Measurements from ENCODE around the gene SHLD3. TPM values are rescaled to one million over a fixed set of nuclear protein-coding genes. Genes with fewer than 3 reads are reported as not detected.
"Not testable (repeated sequence)": the region's sequence is repeated elsewhere in the genome, so short reads cannot be mapped to it uniquely, and the experiment has no call there.

The SHLD3 gene
- total RNA-seq: 1 to 10 TPM; 3.6 to 4.3 TPM

GRCh38 chr5:65624571-65625555, at the start of gene SHLD3, which contains the start of gene TRAPPC13:
SHLD3 (plus strand) TSS chr5:65625027; CDS start chr5:65629588, 4,561 bp downstream.
TRAPPC13 (plus strand) TSS chr5:65625027; CDS start chr5:65625061, 34 bp downstream.
- peak; percentile 86 for DNase-seq
- Mint-ChIP-seq H3K27ac (peak within 1 kb of the TSS; percentile 94), H3K36me3 (ENCODE audit: low read depth) (peaks cover 15% of the 10 kb centered on the region), H3K4me1 (peaks cover 44% of the 10 kb centered on the region), H3K9me3 (no peaks in the 10 kb centered on the region), H3K4me3 (peak within 1 kb of the TSS; percentile 92), H3K27me3 (no peaks in the 10 kb centered on the region)
- POLR2A ChIA-PET: interaction anchor here (0.6 to 4.4 kb wide), 11 partner anchors 13 to 1019 kb away, joined by 3 to 107 read pairs (median 4); partner anchors contain the start of genes CENPK, NLN, PPWD1 and SGTB
- CTCF ChIA-PET: interaction anchor here (0.7 to 1.5 kb wide), 5 partner anchors 62 to 547 kb away, joined by 3 to 11 read pairs (median 5); partner anchors contain the start of genes CENPK, NLN, PPWD1 and SGTB

GRCh38 chr5:65577141-65577540, 47.7 kb upstream of the SHLD3 start:
- H3K27ac Mint-ChIP-seq: no peak overlapping the region
- H3K27me3 Mint-ChIP-seq: no peaks in the 10 kb centered on the region
- ChIA-PET CTCF (no interaction called here), POLR2A (interaction anchor here (1.3 to 1.5 kb wide), 2 partner anchors 12 to 13 kb away, joined by 3 to 4 read pairs; partner anchors contain the start of genes CENPK and PPWD1)
- no peaks in the 10 kb centered on the region for H3K9me3 Mint-ChIP-seq
- peaks cover 12% of the 10 kb centered on the region for H3K4me1 Mint-ChIP-seq
- H3K4me3 Mint-ChIP-seq: no peak overlapping the region
- no peak for DNase-seq
- peaks cover 60% of the 10 kb centered on the region for H3K36me3 Mint-ChIP-seq (ENCODE audit: low read depth)

GRCh38 chr5:65588694-65589093, 36.1 kb upstream of the SHLD3 start:
- DNase-seq: no peak
- H3K4me3 Mint-ChIP-seq: no peak overlapping the region
- ChIA-PET CTCF (no interaction called here), POLR2A (interaction anchor here (1.3 kb wide), 1 partner anchor 26 kb away, joined by 5 read pairs; the partner anchor contains the start of genes CENPK and PPWD1)
- H3K9me3 Mint-ChIP-seq: no peaks in the 10 kb centered on the region
- H3K36me3 Mint-ChIP-seq (ENCODE audit: low read depth): peaks cover 41% of the 10 kb centered on the region
- H3K4me1 Mint-ChIP-seq: no peaks in the 10 kb centered on the region
- H3K27ac Mint-ChIP-seq: no peak overlapping the region
- no peaks in the 10 kb centered on the region for H3K27me3 Mint-ChIP-seq

GRCh38 chr5:65601761-65602160, 23.1 kb upstream of the SHLD3 start:
- Mint-ChIP-seq H3K36me3 (ENCODE audit: low read depth) (peaks cover 72% of the 10 kb centered on the region), H3K9me3 (peaks cover 23% of the 10 kb centered on the region)
- H3K27me3 Mint-ChIP-seq, CTCF ChIA-PET, H3K27ac Mint-ChIP-seq, POLR2A ChIA-PET, DNase-seq, H3K4me3 Mint-ChIP-seq, H3K4me1 Mint-ChIP-seq: not testable (repeated sequence)

GRCh38 chr5:65611524-65611923, 13.3 kb upstream of the SHLD3 start:
- ChIA-PET CTCF (interaction anchor here (1.1 kb wide), 1 partner anchor 39 kb away, joined by 3 read pairs; no protein-coding TSS in a partner anchor), POLR2A (interaction anchor here (1.3 to 3.3 kb wide), 3 partner anchors 12 to 49 kb away, joined by 3 to 19 read pairs (median 5); partner anchors contain the start of genes CENPK, PPWD1 and TRIM23)
- H3K27me3 Mint-ChIP-seq: no peaks in the 10 kb centered on the region
- no peak overlapping the region for H3K4me3 Mint-ChIP-seq
- peaks cover 50% of the 10 kb centered on the region for H3K36me3 Mint-ChIP-seq (ENCODE audit: low read depth)
- H3K9me3 Mint-ChIP-seq: no peaks in the 10 kb centered on the region
- no peaks in the 10 kb centered on the region for H3K4me1 Mint-ChIP-seq
- H3K27ac Mint-ChIP-seq: no peak overlapping the region
- DNase-seq: no peak

- Mint-ChIP-seq H3K27ac (no peak overlapping the region), H3K36me3 (ENCODE audit: low read depth) (peaks cover 45% of the 10 kb centered on the region), H3K9me3 (no peaks in the 10 kb centered on the region), H3K4me1 (no peaks in the 10 kb centered on the region), H3K27me3 (no peaks in the 10 kb centered on the region), H3K4me3 (no peak overlapping the region)
- ChIA-PET POLR2A (interaction anchor here (1.3 to 3.3 kb wide), 3 partner anchors 11 to 50 kb away, joined by 3 to 19 read pairs (median 5); partner anchors contain the start of genes CENPK, PPWD1 and TRIM23), CTCF (no interaction called here)
- no peak for DNase-seq
Measured at GRCh38 chr5:65612298-65612907, 12.4 kb upstream of the SHLD3 start.

GRCh38 chr5:65620021-65620420, 4.8 kb upstream of the SHLD3 start:
- Mint-ChIP-seq H3K9me3 (no peaks in the 10 kb centered on the region), H3K4me3 (no peak overlapping the region), H3K27me3 (no peaks in the 10 kb centered on the region), H3K4me1 (peaks cover 18% of the 10 kb centered on the region), H3K36me3 (ENCODE audit: low read depth) (peaks cover 9% of the 10 kb centered on the region), H3K27ac (no peak overlapping the region)
- CTCF ChIA-PET: no interaction called here
- DNase-seq: no peak
- POLR2A ChIA-PET: interaction anchor here (0.7 kb wide), 1 partner anchor 182 kb away, joined by 3 read pairs; no protein-coding TSS in a partner anchor

- H3K27me3 Mint-ChIP-seq; POLR2A ChIA-PET; DNase-seq; H3K9me3 Mint-ChIP-seq; H3K4me3 Mint-ChIP-seq; H3K27ac Mint-ChIP-seq; H3K36me3 Mint-ChIP-seq (ENCODE audit: low read depth); CTCF ChIA-PET: not testable (repeated sequence)
- H3K4me1 Mint-ChIP-seq: peaks cover 30% of the 10 kb centered on the region
Measured at GRCh38 chr5:65621961-65622360, 2.9 kb upstream of the SHLD3 start.

GRCh38 chr5:65623482-65623881, 1.3 kb upstream of the SHLD3 start:
- POLR2A ChIA-PET: interaction anchor here (0.6 to 4.4 kb wide), 12 partner anchors 8 to 148 kb away, joined by 3 to 107 read pairs (median 3); partner anchors contain the start of genes CENPK, NLN, PPWD1 and SGTB
- Mint-ChIP-seq H3K9me3 (no peaks in the 10 kb centered on the region), H3K27ac (peak overlapping the region; percentile 94), H3K27me3 (no peaks in the 10 kb centered on the region), H3K4me1 (peaks cover 40% of the 10 kb centered on the region), H3K4me3 (peak overlapping the region; percentile 92), H3K36me3 (ENCODE audit: low read depth) (peaks cover 8% of the 10 kb centered on the region)
- no peak for DNase-seq
- CTCF ChIA-PET: interaction anchor here (0.6 to 1.4 kb wide), 5 partner anchors 15 to 548 kb away, joined by 3 to 11 read pairs (median 4); partner anchors contain the start of genes CENPK, NLN, PPWD1 and SGTB

GRCh38 chr5:65624025-65624570, 729 bp upstream of the SHLD3 start, which contains the start of gene TRIM23:
TRIM23 (minus strand) TSS chr5:65624333; CDS start chr5:65624274, 59 bp downstream.
- ChIA-PET POLR2A (interaction anchor here (0.6 to 4.4 kb wide), 13 partner anchors 9 to 520 kb away, joined by 3 to 107 read pairs (median 3); partner anchors contain the start of genes CENPK, NLN, PPWD1 and SGTB), CTCF (interaction anchor here (0.6 to 1.4 kb wide), 6 partner anchors 14 to 547 kb away, joined by 3 to 11 read pairs (median 4); partner anchors contain the start of genes CENPK, NLN, PPWD1 and SGTB)
- Mint-ChIP-seq H3K4me1 (peaks cover 40% of the 10 kb centered on the region), H3K9me3 (no peaks in the 10 kb centered on the region), H3K4me3 (peak within 1 kb of the TSS; percentile 92), H3K27ac (peak within 1 kb of the TSS; percentile 94), H3K36me3 (ENCODE audit: low read depth) (peaks cover 8% of the 10 kb centered on the region), H3K27me3 (no peaks in the 10 kb centered on the region)
- peak; percentile 94 for DNase-seq

- H3K4me3 Mint-ChIP-seq: peak overlapping the region; percentile 92
- CTCF ChIA-PET: interaction anchor here (0.9 to 1.5 kb wide), 3 partner anchors 17 to 139 kb away, joined by 3 to 7 read pairs (median 3); partner anchors contain the start of genes CENPK and PPWD1
Measured at GRCh38 chr5:65625743-65626142, 916 bp downstream of the SHLD3 start.

GRCh38 chr5:65630981-65631380, 6.2 kb downstream of the SHLD3 start:
- no peak for DNase-seq
- Mint-ChIP-seq H3K27ac (no peak overlapping the region), H3K9me3 (no peaks in the 10 kb centered on the region), H3K36me3 (ENCODE audit: low read depth) (peaks cover 22% of the 10 kb centered on the region), H3K4me1 (peaks cover 19% of the 10 kb centered on the region), H3K27me3 (no peaks in the 10 kb centered on the region), H3K4me3 (no peak overlapping the region)
- CTCF ChIA-PET: no interaction called here
- POLR2A ChIA-PET: no interaction called here

More at GRCh38 chr5:65625743-65626142, 916 bp downstream of the SHLD3 start:
- Mint-ChIP-seq H3K36me3 (ENCODE audit: low read depth) (peaks cover 16% of the 10 kb centered on the region), H3K4me1 (peaks cover 44% of the 10 kb centered on the region), H3K9me3 (no peaks in the 10 kb centered on the region), H3K27ac (peak overlapping the region; percentile 67), H3K27me3 (no peaks in the 10 kb centered on the region)
- POLR2A ChIA-PET: interaction anchor here (0.6 to 4.4 kb wide), 8 partner anchors 14 to 1018 kb away, joined by 3 to 107 read pairs (median 4); partner anchors contain the start of genes CENPK, ERBIN, NLN and PPWD1
- DNase-seq: no peak

Measured in activated CD4-positive, alpha-beta memory T cell treated with anti-CD3 and anti-CD28 coated beads, Interleukin-2, amount 10 ng/mL, durations not matched to agents 7 days and 5 days (primary cell).